Cerebellar nuclear complex (tissue), 1 donor: Measurements from ENCODE around the gene KANK2.

ENCODE experiments used
- DNase-seq, 2 experiments: peaks; one replicate each; lab custom pipeline; 2025; lab: John Stamatoyannopoulos, UW

The KANK2 gene

GRCh38 chr19:11197291-11198174, at the start of gene KANK2:
Gene KANK2, minus strand, starts transcription at chr19:11197545. Its CDS starts 3,034 bp downstream, at chr19:11194511.
- no peak for DNase-seq

GRCh38 chr19:11246941-11247340, 49.6 kb upstream of the KANK2 start:
- DNase-seq = no peak

- DNase-seq = no peak
These were observed 47.7 kb upstream of the KANK2 start for GRCh38 chr19:11244846-11245589.

GRCh38 chr19:11243798-11244169, 46.4 kb upstream of the KANK2 start:
- no peak for DNase-seq

GRCh38 chr19:11242864-11243797, 45.8 kb upstream of the KANK2 start:
- DNase-seq = no peak

- DNase-seq = no peak
These were observed 44.7 kb upstream of the KANK2 start for GRCh38 chr19:11242025-11242424.

- no peak for DNase-seq
These were observed 42.7 kb upstream of the KANK2 start for GRCh38 chr19:11240008-11240444.

- no peak for DNase-seq
These were observed 42.1 kb upstream of the KANK2 start, which contains the start of gene ANGPTL8 for GRCh38 chr19:11239377-11240000. Gene ANGPTL8, plus strand, starts transcription at chr19:11239619. Its CDS starts 19 bp downstream, at chr19:11239638.

- no peak for DNase-seq
These were observed 41.5 kb upstream of the KANK2 start for GRCh38 chr19:11238781-11239376.

- DNase-seq = no peak
These were observed 40.7 kb upstream of the KANK2 start for GRCh38 chr19:11238041-11238440.

GRCh38 chr19:11237321-11237720, 40.0 kb upstream of the KANK2 start:
- no peak for DNase-seq

GRCh38 chr19:11236324-11237301, 39.3 kb upstream of the KANK2 start:
- no peak for DNase-seq

- DNase-seq = no peak
These were observed 37.2 kb upstream of the KANK2 start for GRCh38 chr19:11234486-11235075.

- DNase-seq = no peak
These were observed 35.7 kb upstream of the KANK2 start for GRCh38 chr19:11233073-11233472.

- no peak for DNase-seq
These were observed 35.2 kb upstream of the KANK2 start for GRCh38 chr19:11232555-11232954.

GRCh38 chr19:11230621-11231386, 33.5 kb upstream of the KANK2 start:
- DNase-seq = no peak

- DNase-seq = no peak
These were observed 30.0 kb upstream of the KANK2 start for GRCh38 chr19:11227195-11227886.

GRCh38 chr19:11226716-11227166, 29.4 kb upstream of the KANK2 start:
- DNase-seq = no peak
